GM18519 (cell line): ENCODE results near the gene ASTN2.

Source experiments
- ATAC-seq: cut with Tn5 transposase; IDR thresholded peaks from one replicate; pipeline ENCODE4 v1.9.1; 2021; ENCODE audit warnings: mild to moderate bottlenecking, moderate library complexity; ENCODE audit not compliant: unreplicated experiment, low FRiP score

Gene ASTN2

DNA sequence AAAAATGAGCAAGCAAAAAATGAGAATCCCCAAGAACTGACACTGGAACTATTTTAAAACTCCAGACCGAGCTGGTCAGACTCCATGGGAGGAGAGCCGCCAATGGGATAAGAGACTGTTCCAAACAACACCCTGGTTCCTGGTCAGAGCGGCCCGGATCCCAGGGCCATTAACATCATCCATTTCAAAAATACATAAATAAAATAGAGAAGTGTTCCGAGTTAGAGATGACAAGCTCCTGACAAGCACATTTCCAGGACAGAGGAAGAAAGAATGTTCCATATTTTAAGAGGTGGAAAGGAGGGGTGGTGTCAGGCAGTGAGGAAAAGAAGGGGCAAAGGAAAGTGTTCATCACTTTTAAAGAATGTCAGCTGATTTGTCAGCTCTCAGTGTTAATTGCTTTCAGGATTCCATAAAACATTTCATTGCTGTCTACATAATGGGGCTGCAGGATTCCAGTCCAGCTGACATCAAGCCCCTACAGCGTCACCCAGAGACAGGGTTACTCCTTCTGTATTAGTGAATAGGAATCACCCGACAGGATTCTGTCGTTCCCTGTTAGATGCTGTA is 930.3 kb downstream of the ASTN2 start:
- ATAC-seq, result no peak

DNA sequence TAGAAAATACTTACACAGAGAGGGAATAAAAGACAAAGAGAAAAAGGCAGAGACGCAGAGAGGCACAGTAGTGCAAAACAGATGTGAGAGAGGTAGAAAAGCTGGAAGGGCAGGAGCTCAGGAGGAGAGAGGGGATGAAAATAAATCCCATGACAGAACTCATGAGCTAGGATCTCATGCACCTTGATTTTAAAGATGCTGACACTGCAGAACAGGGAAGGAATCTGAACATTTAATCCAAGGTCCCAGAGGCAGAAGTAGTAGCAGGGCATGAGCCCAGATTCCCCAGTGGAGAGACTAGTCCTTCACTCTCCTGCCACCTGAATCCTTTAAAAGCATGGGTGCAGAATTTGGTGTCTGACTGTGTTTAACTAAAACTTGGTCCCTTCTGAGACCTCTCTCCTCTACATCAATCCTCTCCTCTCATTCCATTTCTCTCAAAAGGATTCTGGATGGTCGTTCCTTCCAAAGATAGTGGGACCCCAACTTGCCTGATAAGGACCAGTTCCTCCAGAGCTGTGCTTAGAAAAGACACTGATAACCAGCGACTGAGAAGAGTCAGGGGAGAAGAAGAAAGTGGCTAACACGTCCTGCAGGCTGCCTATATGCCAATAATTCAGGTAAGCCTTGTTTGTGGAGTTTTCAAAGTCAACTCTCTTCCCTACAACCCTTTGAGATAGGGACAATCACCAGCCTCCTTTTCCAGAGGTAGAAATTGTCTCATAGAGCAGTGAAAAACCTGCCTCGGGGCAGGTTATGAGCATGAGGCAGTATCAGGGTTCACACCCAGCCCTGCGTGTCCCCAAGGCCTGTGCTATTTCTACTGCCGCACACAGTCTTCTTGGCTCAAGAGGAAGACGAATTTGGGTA is 931.0 kb downstream of the ASTN2 start:
- no peak for ATAC-seq

GRCh38 chr9:116482740-116483139 is 932.1 kb downstream of the ASTN2 start:
- ATAC-seq, result no peak

- ATAC-seq, result no peak
Observed at GRCh38 chr9:116480700-116481099, 934.2 kb downstream of the ASTN2 start.

- no peak for ATAC-seq
Observed at GRCh38 chr9:116479967-116480366, 934.9 kb downstream of the ASTN2 start.

GRCh38 chr9:116479056-116479544 is 935.8 kb downstream of the ASTN2 start:
- ATAC-seq, result no peak

DNA sequence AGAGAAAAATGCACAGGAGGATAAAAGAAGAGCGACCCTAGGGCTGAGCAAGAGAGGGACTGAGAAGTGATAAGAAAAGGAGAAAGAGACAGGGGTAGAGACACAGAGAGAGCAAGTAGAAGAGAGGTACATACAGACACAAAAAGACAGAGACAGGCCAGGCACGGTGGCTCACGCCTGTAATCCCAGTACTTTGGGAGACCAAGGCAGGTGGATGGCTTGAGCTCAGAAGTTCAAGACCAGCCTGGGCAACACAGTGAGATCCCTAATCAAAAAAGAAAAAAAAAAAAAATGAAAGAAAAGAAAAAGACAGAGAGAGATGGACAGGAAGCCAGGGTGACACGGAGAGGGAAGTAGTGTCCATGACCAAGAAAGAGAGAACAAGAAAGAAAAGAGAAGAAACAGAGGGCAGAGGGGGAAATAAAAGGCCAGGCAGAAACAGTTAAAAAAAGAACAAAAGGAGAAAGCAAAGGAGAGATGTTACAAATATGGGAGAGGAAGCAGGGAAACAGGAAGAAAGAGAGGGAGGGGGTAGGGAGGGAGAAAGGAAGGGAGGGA is 937.2 kb downstream of the ASTN2 start:
- ATAC-seq, result no peak

- ATAC-seq, result no peak
Observed at GRCh38 chr9:116476935-116477381, 937.9 kb downstream of the ASTN2 start.

GRCh38 chr9:116476002-116476401 is 938.9 kb downstream of the ASTN2 start:
- ATAC-seq, result no peak

DNA sequence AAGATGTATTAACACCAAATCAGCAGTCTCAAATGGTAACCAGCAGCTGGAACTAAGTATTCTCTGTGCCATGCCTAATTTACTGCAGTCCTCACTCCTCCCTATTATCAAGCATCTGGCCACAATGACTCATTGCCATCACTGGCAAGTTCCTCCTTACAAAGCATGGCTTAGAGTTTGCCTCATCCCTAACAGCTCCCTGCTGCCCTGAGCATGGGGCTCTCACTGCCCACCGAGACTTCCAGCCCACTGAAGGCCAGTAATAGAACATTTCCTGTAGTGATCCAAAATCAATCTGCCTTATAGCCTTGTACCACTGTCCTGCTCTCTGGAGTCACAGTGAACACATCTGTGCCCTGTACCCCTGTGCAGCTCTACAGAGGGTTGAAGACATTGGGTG is 939.7 kb downstream of the ASTN2 start:
- no peak for ATAC-seq

- ATAC-seq, result no peak
Observed at GRCh38 chr9:116471944-116472506, 942.8 kb downstream of the ASTN2 start.

DNA sequence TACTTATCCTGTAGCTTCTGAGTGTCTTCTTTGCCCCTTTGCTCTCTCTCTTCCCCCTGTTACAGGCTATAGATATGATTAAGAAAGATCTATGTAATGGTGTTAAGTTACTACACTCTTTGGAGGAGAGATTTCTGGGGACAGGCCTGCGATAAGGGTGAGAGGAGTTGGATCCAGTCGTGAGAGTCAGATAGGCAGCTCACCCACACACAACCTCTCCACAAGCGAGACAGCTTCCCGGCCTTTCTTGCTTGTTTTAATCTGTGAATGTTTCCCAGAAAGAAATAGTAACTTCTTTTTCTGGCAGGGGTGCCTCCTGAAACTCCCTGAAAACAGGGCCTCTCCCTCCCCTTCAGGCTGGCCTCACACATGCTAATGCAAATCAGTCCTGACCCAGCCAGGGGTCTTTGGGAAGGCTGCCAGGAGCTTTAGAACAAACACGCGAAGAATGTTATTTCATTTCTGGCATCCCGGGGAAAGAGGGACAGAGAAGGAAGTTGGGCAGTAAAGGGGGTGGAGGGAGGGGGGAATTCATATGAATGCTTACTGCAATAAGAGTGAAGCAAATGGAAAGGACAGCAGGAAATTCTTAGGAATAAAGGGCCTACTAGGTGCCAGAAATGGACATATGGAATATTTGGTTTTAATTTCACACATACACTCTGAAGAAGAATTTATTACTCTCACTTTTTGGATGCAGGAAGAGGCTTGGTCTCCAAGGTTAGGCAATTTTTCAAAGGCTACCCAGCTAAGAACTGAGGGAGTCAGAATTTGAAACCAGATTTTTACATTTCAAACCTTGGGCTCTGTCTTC is 943.6 kb downstream of the ASTN2 start:
- ATAC-seq, result no peak

DNA sequence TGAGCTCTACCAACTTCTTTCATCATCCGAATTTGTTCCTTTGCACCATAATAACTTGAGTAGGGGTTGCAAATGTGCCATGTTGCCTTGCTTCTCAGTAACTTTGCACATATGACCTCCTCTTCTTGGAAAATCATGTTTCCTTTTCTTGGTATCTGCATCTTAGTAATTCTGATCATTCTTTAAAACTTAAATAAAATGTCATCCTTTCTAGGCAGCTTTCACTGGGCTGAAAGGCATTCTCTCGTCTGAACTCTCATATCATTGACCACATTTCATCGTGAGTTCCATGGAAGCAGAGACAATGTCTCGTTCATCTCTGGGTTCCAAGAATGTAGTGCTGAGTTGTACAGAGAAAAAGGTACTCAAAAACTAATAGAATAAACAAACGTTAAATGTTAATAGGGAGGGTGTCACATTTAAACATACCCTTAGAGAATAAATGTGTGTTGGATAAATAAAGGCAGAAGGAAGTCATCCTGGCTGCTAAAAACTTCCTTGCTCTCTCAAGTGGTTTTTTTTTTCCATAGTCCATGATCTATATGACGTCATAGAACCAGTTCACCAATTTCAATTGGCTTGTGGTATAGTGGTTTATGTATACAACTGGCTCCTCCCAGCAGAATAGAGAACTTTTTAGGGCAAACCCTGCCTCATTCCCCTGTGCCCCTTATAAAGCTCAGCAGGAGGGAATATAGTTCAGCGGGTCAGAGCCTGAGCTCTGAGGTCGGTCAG is 945.9 kb downstream of the ASTN2 start:
- ATAC-seq, result no peak

- ATAC-seq, result no peak
Observed at GRCh38 chr9:116468369-116468768, 946.5 kb downstream of the ASTN2 start.

DNA sequence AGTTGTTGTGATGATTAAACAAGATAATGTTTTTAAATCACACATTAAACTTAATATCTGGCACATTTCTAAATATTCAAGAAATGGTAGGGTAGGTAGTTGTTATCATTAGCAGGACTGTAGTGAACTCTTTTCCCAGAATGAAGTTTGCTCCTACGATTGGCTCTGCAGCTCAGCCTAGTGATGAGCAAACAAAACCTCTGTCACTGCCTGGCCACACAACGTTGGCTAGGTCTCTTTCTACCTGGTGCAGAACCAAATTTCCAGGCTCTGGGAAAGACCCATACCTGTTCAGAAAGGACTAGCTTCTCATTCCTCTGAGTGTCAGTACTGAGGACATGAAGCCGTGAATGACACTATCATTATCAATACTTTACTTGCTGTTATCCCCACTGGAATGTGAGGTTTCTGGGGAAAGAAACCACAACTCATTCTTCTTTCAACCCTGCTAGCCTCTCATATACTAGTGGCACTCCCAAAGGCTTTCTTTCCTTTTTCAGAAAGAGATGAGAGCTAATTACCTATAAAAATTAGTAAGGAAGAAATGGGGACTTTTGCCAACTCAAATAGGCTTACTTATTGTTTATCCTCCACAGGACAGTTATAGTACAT is 947.0 kb downstream of the ASTN2 start:
- ATAC-seq, result no peak

DNA sequence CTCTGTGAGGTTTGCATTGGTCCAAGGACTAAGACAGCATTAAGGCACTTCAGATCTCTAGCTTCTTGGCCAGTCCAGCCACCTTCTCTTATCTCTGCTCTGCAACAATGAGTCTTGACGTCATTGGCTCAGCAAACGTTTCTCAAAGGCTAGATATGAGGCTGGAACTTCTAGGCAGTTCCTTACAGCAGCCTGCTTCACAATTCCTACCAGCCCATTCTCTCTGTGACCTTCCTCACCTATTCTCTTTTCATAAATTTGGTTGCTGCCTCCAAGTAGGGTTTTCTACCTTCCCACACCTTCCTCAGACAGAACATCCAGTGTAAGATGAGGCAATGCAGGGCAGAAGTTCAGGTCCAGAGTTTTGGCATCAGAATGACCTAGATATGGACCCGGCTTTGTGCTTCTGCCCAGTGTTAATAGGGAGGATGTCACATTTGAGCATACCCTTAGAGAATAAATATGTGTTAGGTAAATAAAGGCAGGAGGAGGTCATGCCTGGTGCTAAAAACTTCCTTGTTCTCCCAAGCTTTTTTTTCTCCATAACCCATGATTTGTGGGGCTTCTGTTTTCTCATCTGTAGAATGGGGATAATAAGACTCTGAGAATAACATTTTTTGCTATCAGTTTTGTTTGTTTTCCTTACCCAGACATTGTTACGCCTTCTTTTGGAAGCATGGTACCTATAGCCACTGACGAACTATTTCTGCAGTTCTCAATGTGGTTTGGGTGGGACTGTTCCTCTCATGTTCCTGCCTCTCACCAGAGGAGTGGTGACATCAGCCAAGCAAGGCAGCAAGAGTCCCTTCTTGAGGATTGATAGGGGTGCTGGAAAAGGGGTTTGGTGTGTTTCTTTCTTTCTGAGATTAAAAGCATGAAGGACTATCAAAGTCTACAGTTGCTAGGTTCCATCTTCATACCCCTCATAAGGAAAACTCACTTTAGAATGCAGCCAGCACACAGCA is 948.3 kb downstream of the ASTN2 start:
- ATAC-seq, result no peak

DNA sequence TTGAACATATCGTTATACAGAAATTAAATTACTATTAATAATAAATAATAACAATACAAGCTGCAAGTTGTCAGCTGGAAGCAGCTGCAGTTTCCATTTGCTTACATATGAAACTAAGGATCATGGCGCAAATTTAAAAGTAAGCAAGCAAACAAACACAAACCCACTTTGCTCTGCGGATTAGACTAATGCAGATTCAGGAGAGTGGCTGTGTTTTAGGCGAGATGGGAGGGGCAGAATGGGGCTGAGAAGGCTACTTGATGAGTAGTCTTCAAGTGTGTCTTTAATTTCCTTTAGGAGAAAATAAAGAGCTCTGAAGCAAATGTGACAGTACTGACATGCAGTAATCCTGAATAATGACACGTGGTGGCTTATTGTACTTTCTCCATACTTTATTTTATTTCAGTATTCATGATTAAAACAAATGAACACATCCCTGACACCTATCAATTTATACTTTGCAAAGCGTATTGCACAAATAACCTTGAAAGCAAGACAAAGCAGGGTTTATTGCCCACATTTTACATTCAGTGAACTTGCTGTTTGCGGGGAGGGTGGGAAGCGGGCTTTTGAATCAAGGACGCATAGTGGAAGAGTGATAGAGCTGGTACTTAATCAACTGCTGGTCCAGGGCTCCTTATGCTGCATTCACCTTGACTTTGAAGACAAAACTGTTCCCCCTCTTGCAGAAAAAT is 949.1 kb downstream of the ASTN2 start:
- ATAC-seq, result no peak
